HL-60 (cell line): Measurements from ENCODE around the gene NUMB.

Experiments
- DNase-seq, 2 experiments: peaks; one replicate each; pipeline ENCODE4 v3.0.0-alpha.2; 2010 to 2020; ENCODE audit warnings: low read depth in 1 of 2, low spot score in 1 of 2
- H3K27ac ChIP-seq: fragments of 250-450 bp; sonication (Bioruptor Pico); replicated peaks from 2 replicates; pipeline ENCODE4 v1.5.1; 2020; ENCODE audit warnings: mild to moderate bottlenecking, moderate library complexity
- H3K27me3 ChIP-seq: fragments of 250-450 bp; sonication (Bioruptor Pico); 2 replicates; pipeline ENCODE4 v1.5.1; 2021; ENCODE audit warnings: mild to moderate bottlenecking, moderate library complexity; ENCODE audit not compliant: insufficient read depth, poor library complexity, severe bottlenecking
- H3K4me3 ChIP-seq: replicated peaks from 2 replicates; pipeline ENCODE4 v1.5.1; 2011; ENCODE audit warnings: mild to moderate bottlenecking, control low read depth, low read length; ENCODE audit not compliant: insufficient read depth
- CTCF ChIP-seq: IDR thresholded peaks from one replicate; pipeline ENCODE4 v1.5.1; 2011; ENCODE audit warnings: low read length, control low read depth, inconsistent platforms; ENCODE audit not compliant: insufficient read depth
- GABPA ChIP-seq: IDR thresholded peaks from 2 replicates; pipeline ENCODE4 v1.6.1; 2012; ENCODE audit warnings: low read depth
- POLR2AphosphoS5 ChIP-seq: IDR thresholded peaks from 2 replicates; pipeline ENCODE4 v1.6.1; 2012; ENCODE audit warnings: low read depth
- SPI1 ChIP-seq: IDR thresholded peaks from 2 replicates; pipeline ENCODE4 v1.6.1; 2012; ENCODE audit warnings: low read depth, mild to moderate bottlenecking, borderline replicate concordance
- TF ChIP-seq, protein P1 (sequence below): IDR thresholded peaks from 2 replicates; pipeline ENCODE4 v1.6.1; 2012; ENCODE audit warnings: low read depth; ENCODE audit not compliant: insufficient replicate concordance

The NUMB gene

GRCh38 chr14:73230051-73230450 is 228.3 kb downstream of the NUMB start:
- TF ChIP-seq GABPA (no peak), CTCF (no peak), POLR2AphosphoS5 (no peak), SPI1 (no peak)
- TF ChIP-seq, protein P1, sequence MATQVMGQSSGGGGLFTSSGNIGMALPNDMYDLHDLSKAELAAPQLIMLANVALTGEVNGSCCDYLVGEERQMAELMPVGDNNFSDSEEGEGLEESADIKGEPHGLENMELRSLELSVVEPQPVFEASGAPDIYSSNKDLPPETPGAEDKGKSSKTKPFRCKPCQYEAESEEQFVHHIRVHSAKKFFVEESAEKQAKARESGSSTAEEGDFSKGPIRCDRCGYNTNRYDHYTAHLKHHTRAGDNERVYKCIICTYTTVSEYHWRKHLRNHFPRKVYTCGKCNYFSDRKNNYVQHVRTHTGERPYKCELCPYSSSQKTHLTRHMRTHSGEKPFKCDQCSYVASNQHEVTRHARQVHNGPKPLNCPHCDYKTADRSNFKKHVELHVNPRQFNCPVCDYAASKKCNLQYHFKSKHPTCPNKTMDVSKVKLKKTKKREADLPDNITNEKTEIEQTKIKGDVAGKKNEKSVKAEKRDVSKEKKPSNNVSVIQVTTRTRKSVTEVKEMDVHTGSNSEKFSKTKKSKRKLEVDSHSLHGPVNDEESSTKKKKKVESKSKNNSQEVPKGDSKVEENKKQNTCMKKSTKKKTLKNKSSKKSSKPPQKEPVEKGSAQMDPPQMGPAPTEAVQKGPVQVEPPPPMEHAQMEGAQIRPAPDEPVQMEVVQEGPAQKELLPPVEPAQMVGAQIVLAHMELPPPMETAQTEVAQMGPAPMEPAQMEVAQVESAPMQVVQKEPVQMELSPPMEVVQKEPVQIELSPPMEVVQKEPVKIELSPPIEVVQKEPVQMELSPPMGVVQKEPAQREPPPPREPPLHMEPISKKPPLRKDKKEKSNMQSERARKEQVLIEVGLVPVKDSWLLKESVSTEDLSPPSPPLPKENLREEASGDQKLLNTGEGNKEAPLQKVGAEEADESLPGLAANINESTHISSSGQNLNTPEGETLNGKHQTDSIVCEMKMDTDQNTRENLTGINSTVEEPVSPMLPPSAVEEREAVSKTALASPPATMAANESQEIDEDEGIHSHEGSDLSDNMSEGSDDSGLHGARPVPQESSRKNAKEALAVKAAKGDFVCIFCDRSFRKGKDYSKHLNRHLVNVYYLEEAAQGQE = no peak
- H3K4me3 ChIP-seq = no peak overlapping the region
- no peak overlapping the region for H3K27ac ChIP-seq

GRCh38 chr14:73227812-73228781 is 230.2 kb downstream of the NUMB start:
- no peak for TF ChIP-seq POLR2AphosphoS5
- TF ChIP-seq CTCF = no peak
- TF ChIP-seq SPI1 = no peak
- TF ChIP-seq GABPA = no peak
- no peak for DNase-seq
- H3K27me3 ChIP-seq = no peaks in the 10 kb centered on the region
- no peak overlapping the region for H3K27ac ChIP-seq
- H3K4me3 ChIP-seq = no peak overlapping the region

More at GRCh38 chr14:73230051-73230450, 228.3 kb downstream of the NUMB start:
- no peaks in the 10 kb centered on the region for H3K27me3 ChIP-seq
- DNase-seq = no peak

DNA sequence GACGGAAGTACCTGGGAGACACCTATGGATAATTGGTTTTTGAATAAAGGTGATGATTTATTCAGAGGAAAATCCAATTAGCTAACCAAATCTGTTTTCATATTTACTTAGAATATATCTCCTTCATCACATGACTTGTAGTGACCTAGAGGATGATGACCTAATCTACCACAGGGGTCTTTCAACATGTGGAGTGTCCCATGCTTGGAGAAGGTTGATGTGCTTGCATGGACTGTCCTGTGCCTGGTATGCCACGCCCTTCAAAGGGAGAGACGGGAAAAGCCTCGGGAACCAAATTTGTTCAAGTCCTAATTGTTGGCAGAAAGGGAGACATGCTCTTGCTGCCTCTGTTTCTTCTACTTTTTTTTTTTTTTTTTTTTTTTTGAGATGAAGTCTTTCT is 232.8 kb downstream of the NUMB start:
- H3K27me3 ChIP-seq = no peaks in the 10 kb centered on the region
- TF ChIP-seq GABPA = no peak
- TF ChIP-seq, protein P1 = no peak
- TF ChIP-seq POLR2AphosphoS5 = no peak
- TF ChIP-seq CTCF = no peak
- TF ChIP-seq SPI1 = no peak
- no peak overlapping the region for H3K27ac ChIP-seq
- H3K4me3 ChIP-seq = no peak overlapping the region
- no peak for DNase-seq
